C4-2B (cell line): ENCODE measurements around the gene RING1.

Experiments
- ZFX ChIP-seq: fragments of 450-650 bp; IDR thresholded peaks from 2 replicates; pipeline ENCODE4 v1.6.1; 2017
- TF ChIP-seq, protein P1 (sequence below): fragments of 450-650 bp; conservative IDR thresholded peaks from 2 replicates; pipeline ENCODE4 v1.5.1; 2017; ENCODE audit warnings: mild to moderate bottlenecking

DNA sequence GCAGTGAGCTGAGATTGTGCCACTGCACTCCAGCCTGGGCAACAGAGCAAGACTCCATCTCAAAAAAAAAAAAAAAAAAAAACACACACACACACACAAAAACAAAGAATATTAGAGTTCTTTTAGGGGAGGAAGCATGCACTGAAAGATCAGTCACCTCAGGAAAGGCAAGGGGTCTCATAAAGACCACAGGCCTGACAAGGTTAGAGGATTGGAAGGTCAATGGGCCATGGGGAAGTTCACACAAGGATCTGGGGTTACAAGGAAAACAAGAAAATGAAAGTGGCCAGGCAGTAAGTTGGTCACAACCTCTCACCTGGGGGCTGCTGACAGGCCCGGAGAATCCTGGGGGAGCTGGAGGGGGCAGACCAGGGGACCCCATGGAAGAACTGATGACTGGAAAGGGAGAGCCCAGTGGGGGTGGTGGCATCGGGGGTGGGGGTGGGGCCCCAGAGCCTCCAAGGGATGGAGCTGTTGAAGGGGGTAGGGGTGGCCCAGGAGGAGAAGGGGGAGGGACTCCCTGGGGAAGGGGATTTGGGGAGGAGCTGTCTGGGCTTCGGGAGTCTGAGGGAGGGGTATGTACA lies 9.4 kb upstream of the RING1 start:
- TF ChIP-seq, protein P1, sequence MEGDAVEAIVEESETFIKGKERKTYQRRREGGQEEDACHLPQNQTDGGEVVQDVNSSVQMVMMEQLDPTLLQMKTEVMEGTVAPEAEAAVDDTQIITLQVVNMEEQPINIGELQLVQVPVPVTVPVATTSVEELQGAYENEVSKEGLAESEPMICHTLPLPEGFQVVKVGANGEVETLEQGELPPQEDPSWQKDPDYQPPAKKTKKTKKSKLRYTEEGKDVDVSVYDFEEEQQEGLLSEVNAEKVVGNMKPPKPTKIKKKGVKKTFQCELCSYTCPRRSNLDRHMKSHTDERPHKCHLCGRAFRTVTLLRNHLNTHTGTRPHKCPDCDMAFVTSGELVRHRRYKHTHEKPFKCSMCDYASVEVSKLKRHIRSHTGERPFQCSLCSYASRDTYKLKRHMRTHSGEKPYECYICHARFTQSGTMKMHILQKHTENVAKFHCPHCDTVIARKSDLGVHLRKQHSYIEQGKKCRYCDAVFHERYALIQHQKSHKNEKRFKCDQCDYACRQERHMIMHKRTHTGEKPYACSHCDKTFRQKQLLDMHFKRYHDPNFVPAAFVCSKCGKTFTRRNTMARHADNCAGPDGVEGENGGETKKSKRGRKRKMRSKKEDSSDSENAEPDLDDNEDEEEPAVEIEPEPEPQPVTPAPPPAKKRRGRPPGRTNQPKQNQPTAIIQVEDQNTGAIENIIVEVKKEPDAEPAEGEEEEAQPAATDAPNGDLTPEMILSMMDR: no peak
- TF ChIP-seq ZFX: no peak
